Osteocyte (in vitro differentiated cells): ENCODE results near the gene POU2AF2. TPM values are rescaled to one million over a fixed set of nuclear protein-coding genes. Genes with fewer than 3 reads are reported as not detected.

Experiments
- DNase-seq: peaks from one replicate; pipeline ENCODE4 v3.0.0; 2021; ENCODE audit warnings: mixed read lengths; ENCODE audit not compliant: unreplicated experiment; ENCODE audit errors: extremely low spot score
- H3K27ac Mint-ChIP-seq: one replicate; pipeline ENCODE4 v1.8.0; 2021; ENCODE audit warnings: mild to moderate bottlenecking, mixed read lengths; ENCODE audit not compliant: unreplicated experiment
- H3K27me3 Mint-ChIP-seq: one replicate; pipeline ENCODE4 v1.8.0; 2021; ENCODE audit warnings: mixed read lengths; ENCODE audit not compliant: unreplicated experiment
- H3K36me3 Mint-ChIP-seq: one replicate; pipeline ENCODE4 v1.8.0; 2021; ENCODE audit warnings: mixed read lengths; ENCODE audit not compliant: unreplicated experiment
- H3K4me1 Mint-ChIP-seq: one replicate; pipeline ENCODE4 v1.8.0; 2021; ENCODE audit warnings: mixed read lengths; ENCODE audit not compliant: unreplicated experiment
- H3K4me3 Mint-ChIP-seq: one replicate; pipeline ENCODE4 v1.8.0; 2021; ENCODE audit warnings: mild to moderate bottlenecking, moderate library complexity, mixed read lengths; ENCODE audit not compliant: unreplicated experiment
- H3K9me3 Mint-ChIP-seq: one replicate; pipeline ENCODE4 v1.8.0; 2021; ENCODE audit warnings: mixed read lengths; ENCODE audit not compliant: unreplicated experiment
- total RNA-seq: library from RNA; stranded (reverse); gene quantifications from 2 replicates; pipeline ENCODE4 v1.2.1, GENCODE V29; 2021
- TF ChIP-seq, protein P1 (sequence below): fragments of 200-600 bp; sonication (generic); IDR thresholded peaks from 2 replicates; pipeline ENCODE4 v1.5.0; 2021; ENCODE audit warnings: antibody characterized with exemption, mild to moderate bottlenecking, moderate library complexity

Gene POU2AF2
- total RNA-seq, 1 donor from 2014 or later = not detected

- Mint-ChIP-seq H3K9me3 (no peaks in the 10 kb centered on the region), H3K27me3 (peaks cover 39% of the 10 kb centered on the region), H3K36me3 (no peaks in the 10 kb centered on the region), H3K4me1 (peaks cover 2% of the 10 kb centered on the region), H3K4me3 (peak within 1 kb of the TSS; percentile 66), H3K27ac (no peak within 1 kb of the TSS)
- no peak for DNase-seq
- TF ChIP-seq, protein P1, sequence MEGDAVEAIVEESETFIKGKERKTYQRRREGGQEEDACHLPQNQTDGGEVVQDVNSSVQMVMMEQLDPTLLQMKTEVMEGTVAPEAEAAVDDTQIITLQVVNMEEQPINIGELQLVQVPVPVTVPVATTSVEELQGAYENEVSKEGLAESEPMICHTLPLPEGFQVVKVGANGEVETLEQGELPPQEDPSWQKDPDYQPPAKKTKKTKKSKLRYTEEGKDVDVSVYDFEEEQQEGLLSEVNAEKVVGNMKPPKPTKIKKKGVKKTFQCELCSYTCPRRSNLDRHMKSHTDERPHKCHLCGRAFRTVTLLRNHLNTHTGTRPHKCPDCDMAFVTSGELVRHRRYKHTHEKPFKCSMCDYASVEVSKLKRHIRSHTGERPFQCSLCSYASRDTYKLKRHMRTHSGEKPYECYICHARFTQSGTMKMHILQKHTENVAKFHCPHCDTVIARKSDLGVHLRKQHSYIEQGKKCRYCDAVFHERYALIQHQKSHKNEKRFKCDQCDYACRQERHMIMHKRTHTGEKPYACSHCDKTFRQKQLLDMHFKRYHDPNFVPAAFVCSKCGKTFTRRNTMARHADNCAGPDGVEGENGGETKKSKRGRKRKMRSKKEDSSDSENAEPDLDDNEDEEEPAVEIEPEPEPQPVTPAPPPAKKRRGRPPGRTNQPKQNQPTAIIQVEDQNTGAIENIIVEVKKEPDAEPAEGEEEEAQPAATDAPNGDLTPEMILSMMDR = no peak
These were observed 53.0 kb downstream of the POU2AF2 start, which contains the start of gene POU2AF3 for GRCh38 chr11:111298413-111299100. POU2AF3 (plus strand) TSS chr11:111298546; CDS start chr11:111298582, 36 bp downstream.

- Mint-ChIP-seq H3K27ac (no peak overlapping the region), H3K4me3 (peak overlapping the region; percentile 66), H3K36me3 (no peaks in the 10 kb centered on the region), H3K9me3 (no peaks in the 10 kb centered on the region), H3K27me3 (peaks cover 41% of the 10 kb centered on the region), H3K4me1 (peaks cover 2% of the 10 kb centered on the region)
- TF ChIP-seq, protein P1 = peak; percentile 64
- no peak for DNase-seq
These were observed 53.8 kb downstream of the POU2AF2 start for GRCh38 chr11:111299101-111300026.

DNA sequence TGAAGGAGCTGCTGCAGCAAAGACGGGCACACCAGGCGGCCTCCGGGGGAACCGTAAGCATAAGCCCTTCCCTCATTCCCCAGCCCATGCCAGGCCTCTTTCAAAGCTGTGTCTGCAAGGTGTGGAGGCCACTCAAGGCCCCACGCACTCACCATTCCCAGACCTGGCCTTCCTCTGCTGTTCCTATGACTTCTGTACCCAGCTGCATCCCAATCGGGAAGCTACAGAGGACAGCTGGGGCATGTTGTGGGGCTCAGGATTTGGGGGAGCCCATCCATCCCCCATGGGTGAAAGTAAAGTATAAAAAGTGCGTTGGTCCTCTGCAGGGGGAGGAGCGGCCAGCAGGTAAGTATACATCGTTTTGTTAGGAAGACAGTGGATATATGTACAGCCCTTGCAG is 55.0 kb downstream of the POU2AF2 start:
- Mint-ChIP-seq H3K27ac (no peak overlapping the region), H3K36me3 (no peaks in the 10 kb centered on the region), H3K9me3 (no peaks in the 10 kb centered on the region), H3K4me3 (no peak overlapping the region), H3K4me1 (peaks cover 2% of the 10 kb centered on the region), H3K27me3 (peaks cover 53% of the 10 kb centered on the region)
- TF ChIP-seq, protein P1 = no peak
- DNase-seq = no peak

- Mint-ChIP-seq H3K4me1 (peaks cover 2% of the 10 kb centered on the region), H3K27me3 (peaks cover 60% of the 10 kb centered on the region), H3K9me3 (no peaks in the 10 kb centered on the region), H3K4me3 (no peak overlapping the region), H3K36me3 (no peaks in the 10 kb centered on the region), H3K27ac (no peak overlapping the region)
- TF ChIP-seq, protein P1 = no peak
- no peak for DNase-seq
These were observed 55.7 kb downstream of the POU2AF2 start for GRCh38 chr11:111301004-111301841.
